Measurements from ENCODE around the gene LRRC58. TPM values are rescaled to one million over a fixed set of nuclear protein-coding genes. Genes with fewer than 3 reads are reported as not detected.

The LRRC58 gene
- 15.2 to 22.1 TPM (median 19.3 TPM) in 5 replicates for total RNA-seq (2022; extraction: Qiagen RNA extraction; ENCODE audit: low read depth)

GRCh38 chr3:120348991-120349854 lies at the start of gene LRRC58:
TSS of gene LRRC58 (minus strand) at chr3:120349354. CDS start at chr3:120349243, 111 bp downstream.

GRCh38 chr3:120284747-120285507 lies 64.2 kb downstream of the LRRC58 start, which contains the start of gene GPR156:
TSS of gene GPR156 (minus strand) at chr3:120285222. CDS start at chr3:120244098, 41,124 bp downstream.

Other genes with a start within 250 kb of the LRRC58 start
- 0.42 to 0.85 TPM (median 0.57 TPM) in 5 replicates for gene GPR156, start 64.1 kb downstream of the LRRC58 start, total RNA-seq (2022; extraction: Qiagen RNA extraction; ENCODE audit: low read depth)
- 62.5 to 103 TPM (median 80.6 TPM) in 5 replicates for gene FSTL1, start 101.6 kb upstream of the LRRC58 start, total RNA-seq (2022; extraction: Qiagen RNA extraction; ENCODE audit: low read depth)
- gene NDUFB4, start 247.0 kb upstream of the LRRC58 start, total RNA-seq (2022; extraction: Qiagen RNA extraction; ENCODE audit: low read depth) = 203 to 240 TPM (median 213 TPM) in 5 replicates